HG03520 (cell line): ENCODE results near the gene GALK1.
"Not testable (repeated sequence)": the region's sequence is repeated elsewhere in the genome, so short reads cannot be mapped to it uniquely, and the experiment has no call there.

Experiments
- ATAC-seq: cut with Tn5 transposase; IDR thresholded peaks from one replicate; pipeline ENCODE4 v1.9.1; 2021; ENCODE audit warnings: mild to moderate bottlenecking, moderate library complexity; ENCODE audit not compliant: unreplicated experiment

The GALK1 gene

GRCh38 chr17:75764711-75765421 is at the start of gene GALK1:
Gene GALK1 (minus strand): TSS chr17:75765192. CDS start chr17:75765136, 56 bp downstream.
- ATAC-seq: peak; percentile 71

DNA sequence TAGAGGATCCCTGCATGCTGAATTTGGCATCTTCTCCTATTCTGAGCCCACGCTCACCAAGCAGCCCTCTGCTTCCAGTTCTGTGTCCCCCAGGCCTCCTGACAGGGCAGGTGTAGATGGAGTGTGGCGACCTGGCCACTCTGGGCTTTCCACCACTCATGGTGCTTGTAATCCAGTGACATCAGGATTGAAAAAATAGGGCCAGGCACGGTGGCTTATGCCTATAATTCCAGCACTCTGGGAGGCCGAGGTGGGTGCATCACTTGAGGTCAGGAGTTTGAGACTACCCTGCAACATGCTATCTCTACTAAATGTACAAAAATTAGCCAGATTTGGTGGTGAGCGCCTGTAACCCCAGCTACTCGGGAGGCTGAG is 49.0 kb upstream of the GALK1 start:
- no peak for ATAC-seq

GRCh38 chr17:75813081-75814020 is 48.4 kb upstream of the GALK1 start:
- no peak for ATAC-seq

DNA sequence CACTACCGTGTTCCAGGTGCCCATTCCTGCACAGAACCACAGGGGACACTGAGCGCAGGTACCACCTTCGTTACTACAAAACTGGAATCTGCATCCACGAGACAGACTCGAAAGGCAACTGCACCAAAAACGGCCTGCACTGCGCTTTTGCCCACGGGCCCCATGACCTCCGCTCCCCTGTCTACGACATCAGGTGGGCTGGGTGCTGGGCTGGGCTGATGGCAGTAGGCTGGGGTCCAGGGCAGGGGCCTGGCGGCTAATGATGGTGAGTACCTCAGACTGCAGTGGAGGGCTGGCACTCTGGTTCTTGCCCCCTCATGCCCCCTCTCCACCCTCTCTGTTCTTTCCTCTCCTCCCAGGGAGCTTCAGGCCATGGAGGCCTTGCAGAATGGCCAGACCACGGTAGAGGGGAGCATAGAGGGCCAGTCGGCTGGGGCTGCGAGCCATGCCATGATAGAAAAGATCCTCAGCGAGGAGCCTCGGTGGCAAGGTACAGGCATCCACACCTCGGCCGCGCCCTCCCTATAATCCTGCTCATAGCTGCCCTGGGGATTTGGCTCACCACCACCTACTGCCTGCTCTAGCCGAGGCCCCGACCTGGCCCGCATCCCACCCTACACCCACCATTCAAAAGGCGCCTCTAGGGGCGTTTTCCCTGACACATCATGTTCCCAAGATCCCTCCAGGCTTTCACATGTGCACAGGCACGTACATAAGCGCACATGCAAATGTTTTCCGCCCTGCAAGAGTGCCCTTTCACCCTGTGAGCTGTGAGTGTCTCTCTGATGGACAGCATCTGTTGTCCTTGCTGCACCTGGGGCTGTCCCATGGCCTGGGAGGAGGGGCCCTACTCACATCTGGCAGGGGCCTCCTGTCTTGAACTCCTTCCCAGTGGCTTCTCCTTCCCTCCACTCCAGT is 47.4 kb upstream of the GALK1 start:
- no peak for ATAC-seq

- no peak for ATAC-seq
Observed at GRCh38 chr17:75811174-75811573, 46.2 kb upstream of the GALK1 start.

- ATAC-seq: not testable (repeated sequence)
Observed at GRCh38 chr17:75810756-75811155, 45.8 kb upstream of the GALK1 start.

DNA sequence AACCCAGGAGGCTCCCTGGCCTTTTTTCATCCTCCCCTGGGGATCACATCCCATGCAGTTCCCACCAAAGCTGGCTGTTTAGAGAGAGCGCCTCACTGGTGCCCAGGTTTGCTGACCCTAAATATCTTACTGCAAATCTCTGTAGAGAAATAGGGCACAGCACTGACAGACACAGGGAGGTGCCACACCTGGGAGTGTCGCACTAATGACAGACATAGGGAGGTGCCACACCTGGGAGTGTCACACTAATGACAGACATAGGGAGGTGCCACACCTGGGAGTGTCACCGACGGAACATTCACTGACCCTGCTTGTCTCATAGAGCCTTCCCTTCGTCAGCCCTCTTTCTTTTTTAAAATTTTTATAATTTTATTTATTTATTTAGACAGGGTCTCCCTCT is 45.2 kb upstream of the GALK1 start:
- no peak for ATAC-seq

DNA sequence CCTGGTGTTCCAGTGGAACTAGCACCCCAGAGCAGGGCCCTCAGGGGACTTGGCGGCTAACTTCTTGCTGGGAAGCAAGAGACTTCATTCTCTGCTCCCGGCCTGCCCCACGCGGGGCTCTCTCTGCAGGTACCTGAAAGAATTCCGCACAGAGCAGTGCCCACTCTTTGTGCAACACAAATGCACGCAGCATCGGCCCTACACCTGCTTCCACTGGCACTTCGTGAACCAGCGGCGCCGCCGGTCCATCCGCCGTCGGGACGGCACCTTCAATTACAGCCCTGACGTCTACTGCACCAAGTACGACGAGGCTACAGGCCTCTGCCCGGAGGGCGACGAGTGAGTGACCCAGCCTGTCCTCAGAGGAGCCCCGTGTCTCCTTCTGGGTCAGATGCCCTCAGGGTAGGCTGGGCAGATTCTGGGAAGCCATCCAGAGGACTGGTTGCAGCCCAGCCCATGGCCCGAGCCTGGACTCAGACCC is 44.7 kb upstream of the GALK1 start:
- no peak for ATAC-seq

DNA sequence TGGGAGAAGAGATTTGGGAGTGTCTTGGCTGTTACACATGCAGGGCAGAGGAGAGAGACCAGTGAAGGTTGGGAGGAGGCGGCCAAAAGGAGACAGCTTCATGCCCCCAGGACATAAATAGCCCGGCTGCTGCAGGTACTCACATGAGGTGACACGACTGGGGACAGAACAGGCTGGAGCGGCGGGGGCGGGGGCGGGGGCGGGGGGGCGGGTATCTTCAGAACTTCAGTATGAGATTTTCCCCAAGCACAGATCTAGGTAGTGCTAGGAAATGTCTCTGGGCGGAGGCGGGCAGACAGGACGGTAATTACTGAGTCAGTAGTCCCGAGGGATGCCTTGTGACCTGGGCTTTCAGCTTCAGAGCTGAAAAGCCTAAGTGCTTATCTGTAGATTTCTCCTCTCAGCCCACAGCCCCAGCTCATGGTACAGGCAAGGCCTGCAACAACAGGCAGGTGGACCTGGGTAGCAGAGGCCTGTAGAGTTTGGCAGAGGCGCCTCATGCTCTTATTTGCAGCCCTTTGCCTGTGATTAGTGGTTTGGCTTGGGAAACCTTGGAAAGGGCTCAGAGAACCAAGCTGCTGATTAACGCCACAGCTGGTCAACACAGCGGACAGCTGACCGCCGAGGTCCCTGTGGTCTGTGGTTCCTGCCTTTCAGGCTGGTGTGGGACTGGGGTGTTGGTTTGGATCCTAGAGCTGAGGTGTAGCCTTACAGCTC is 44.1 kb upstream of the GALK1 start:
- ATAC-seq: no peak

DNA sequence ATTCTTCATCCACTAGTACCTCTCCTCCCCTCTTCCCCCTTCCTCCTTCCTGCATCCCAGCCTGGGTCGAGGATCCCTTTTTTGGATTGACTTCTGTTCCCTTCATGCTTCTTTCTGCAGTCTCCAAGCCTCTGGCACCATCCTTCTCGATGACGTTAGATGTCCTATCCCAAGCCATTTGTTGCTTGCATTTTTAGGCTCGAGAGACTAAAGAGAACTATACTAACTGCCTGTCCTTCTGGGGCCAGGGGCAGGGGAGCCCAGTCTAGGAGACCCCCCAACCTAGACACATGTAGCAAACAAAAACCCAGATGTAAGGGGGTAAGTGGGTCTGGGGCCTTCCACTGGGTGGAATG is 43.5 kb upstream of the GALK1 start:
- no peak for ATAC-seq

DNA sequence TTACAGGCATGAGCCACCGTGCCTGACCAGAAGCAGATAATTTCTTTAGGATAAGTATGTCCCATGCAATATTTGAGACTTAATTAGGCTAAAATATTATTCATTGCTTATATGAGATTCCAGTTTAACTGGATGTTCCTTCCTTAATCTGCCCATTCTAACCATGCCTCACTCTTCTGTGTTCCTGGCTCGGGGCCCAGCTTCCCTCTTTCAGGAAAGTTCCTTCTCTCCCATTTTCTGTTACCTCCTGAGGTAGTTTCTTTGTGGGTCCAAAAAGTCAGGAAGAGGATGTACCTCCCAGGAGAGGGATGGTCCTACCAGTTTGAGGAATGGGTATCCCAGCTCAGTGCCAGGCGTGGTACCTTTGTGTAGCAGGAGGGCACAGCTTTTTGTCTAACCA is 42.9 kb upstream of the GALK1 start:
- ATAC-seq: no peak

DNA sequence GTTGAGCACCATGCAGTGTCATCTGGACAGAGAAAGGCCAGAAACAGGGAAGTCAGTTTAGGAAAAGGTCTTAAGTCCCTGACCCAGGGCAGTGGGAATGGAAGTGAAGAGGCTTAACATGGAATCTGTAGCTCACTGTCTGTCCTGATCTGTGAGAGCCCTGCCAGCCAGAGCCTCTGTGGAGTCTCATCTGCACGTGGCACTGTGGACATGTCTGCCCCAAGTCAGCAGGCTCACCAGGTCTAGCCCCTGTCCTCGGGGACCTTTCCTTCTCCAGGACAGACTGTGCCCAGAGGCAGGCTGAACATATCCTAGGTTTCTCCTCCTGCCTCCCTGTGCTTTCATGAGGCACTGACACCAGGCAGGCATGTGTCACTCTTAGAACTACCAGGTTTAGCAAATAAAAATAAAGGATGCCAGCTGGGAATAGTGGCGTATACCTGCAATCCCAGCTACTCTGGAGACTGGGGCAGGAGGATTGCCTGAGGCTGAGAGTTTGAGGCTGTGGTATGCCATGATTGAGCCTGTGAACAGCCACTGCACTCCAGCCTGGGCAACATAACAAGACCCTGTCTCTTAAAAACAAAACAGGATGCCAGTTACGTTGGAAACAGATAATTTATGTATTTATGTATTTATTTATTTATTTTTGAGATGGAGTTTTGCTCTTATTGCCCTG is 42.0 kb upstream of the GALK1 start:
- no peak for ATAC-seq

GRCh38 chr17:75803883-75804282 is 38.9 kb upstream of the GALK1 start:
- no peak for ATAC-seq

DNA sequence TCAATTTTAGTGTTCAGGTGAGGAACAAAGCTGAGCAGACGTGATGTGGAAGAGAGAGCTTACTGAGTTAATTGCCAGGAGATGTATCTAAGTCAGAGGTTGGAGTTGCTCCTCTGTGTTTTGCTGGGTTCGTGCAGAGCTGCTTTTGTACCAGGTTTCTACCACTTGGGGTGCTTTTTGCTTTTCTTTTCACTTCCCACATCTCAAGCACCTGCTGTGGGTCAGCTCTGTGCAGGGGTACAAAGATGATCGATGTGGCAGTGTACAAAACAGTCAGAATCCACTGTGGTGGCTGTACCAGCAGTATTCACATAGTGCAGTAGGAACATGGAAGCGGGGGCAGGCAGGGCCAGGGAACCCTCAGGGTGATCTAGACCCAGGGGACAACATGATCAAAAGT is 34.4 kb upstream of the GALK1 start:
- ATAC-seq: no peak

- ATAC-seq: no peak
Observed at GRCh38 chr17:75795820-75796607, 31.0 kb upstream of the GALK1 start.

- no peak for ATAC-seq
Observed at GRCh38 chr17:75793460-75793859, 28.5 kb upstream of the GALK1 start.

DNA sequence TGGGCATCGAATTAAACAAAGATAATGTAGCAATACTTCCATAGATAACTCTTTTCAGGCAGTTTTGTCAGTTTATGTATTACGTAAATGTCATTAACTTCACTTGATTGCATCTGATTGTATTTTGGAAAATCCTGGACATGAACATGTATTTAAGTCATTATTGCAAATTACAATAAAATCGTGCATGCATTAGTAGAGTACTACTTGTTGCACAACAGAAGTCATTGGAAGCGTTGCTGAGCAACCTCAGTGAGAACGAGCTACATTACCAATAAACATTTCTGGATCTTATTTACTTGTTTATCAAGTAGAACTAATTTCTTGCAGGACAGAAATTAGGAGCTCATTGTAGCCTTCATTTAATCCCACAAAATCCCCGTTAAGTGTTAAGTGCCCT is 26.3 kb upstream of the GALK1 start:
- no peak for ATAC-seq

- peak; percentile 54 for ATAC-seq
Observed at GRCh38 chr17:75785016-75785890, 20.3 kb upstream of the GALK1 start.
